DOHH2 (cell line): ENCODE measurements around the gene LAPTM4A.

Experiments
- CTCF ChIP-seq: fragments of 200-600 bp; sonication (generic); IDR thresholded peaks from one replicate; pipeline ENCODE4 v1.5.1; 2014; ENCODE audit warnings: antibody characterized with exemption, mild to moderate bottlenecking, low read depth, low read length; ENCODE audit not compliant: poor library complexity, severe bottlenecking
- EZH2phosphoT487 ChIP-seq: fragments of 200-600 bp; sonication (generic); IDR thresholded peaks from 2 replicates; pipeline ENCODE4 v1.6.1; 2017; ENCODE audit warnings: borderline replicate concordance, mild to moderate bottlenecking, antibody characterized with exemption, low read length, moderate library complexity, mixed read lengths

GRCh38 chr2:20077411-20077940 is 26.0 kb upstream of the LAPTM4A start:
- no peak for TF ChIP-seq CTCF
- no peak for TF ChIP-seq EZH2phosphoT487
